ENCODE results near the gene SLC9A9.

The SLC9A9 gene

DNA sequence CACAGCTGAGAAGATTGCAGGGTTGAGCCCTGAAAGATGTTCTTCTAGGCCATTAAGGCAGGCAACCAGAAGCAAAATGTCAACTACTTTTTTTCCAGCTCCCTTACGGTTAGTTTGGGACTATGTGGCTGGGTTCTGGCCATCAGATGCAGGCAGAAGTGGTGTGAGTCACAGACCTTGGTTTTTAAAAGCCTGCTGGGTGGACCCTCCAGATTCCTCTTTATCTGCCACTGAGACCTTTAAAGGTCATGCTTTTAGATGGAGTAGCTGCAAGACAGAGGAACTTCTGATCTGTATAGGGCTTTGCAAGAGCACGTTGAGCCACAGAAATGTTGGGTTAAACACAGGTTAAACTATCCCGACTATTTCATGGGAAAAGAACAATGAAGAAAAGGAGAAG lies 625.8 kb downstream of the SLC9A9 start:
- no peak for DNase-seq (ENCODE audit: low read depth in 2 of 2)
- TF ChIP-seq, protein P1, sequence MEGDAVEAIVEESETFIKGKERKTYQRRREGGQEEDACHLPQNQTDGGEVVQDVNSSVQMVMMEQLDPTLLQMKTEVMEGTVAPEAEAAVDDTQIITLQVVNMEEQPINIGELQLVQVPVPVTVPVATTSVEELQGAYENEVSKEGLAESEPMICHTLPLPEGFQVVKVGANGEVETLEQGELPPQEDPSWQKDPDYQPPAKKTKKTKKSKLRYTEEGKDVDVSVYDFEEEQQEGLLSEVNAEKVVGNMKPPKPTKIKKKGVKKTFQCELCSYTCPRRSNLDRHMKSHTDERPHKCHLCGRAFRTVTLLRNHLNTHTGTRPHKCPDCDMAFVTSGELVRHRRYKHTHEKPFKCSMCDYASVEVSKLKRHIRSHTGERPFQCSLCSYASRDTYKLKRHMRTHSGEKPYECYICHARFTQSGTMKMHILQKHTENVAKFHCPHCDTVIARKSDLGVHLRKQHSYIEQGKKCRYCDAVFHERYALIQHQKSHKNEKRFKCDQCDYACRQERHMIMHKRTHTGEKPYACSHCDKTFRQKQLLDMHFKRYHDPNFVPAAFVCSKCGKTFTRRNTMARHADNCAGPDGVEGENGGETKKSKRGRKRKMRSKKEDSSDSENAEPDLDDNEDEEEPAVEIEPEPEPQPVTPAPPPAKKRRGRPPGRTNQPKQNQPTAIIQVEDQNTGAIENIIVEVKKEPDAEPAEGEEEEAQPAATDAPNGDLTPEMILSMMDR (IDR thresholded peaks at IDR 0.05; ENCODE audit: low read depth, low read length) = no peak
- H3K4me3 ChIP-seq (replicated peaks in 1 of 2; ENCODE audit: low read depth in 2 of 2, low read length in 2 of 2) = no peak overlapping the region

GRCh38 chr3:143221446-143221845 lies 626.8 kb downstream of the SLC9A9 start:
- H3K4me3 ChIP-seq (replicated peaks in 1 of 2; ENCODE audit: low read depth in 2 of 2, low read length in 2 of 2) = no peak overlapping the region
- TF ChIP-seq, protein P1 (IDR thresholded peaks at IDR 0.05; ENCODE audit: low read depth, low read length) = no peak
- DNase-seq (ENCODE audit: low read depth in 2 of 2) = no peak

- no peak for DNase-seq (ENCODE audit: low read depth in 2 of 2)
- H3K4me3 ChIP-seq (replicated peaks in 1 of 2; ENCODE audit: low read depth in 2 of 2, low read length in 2 of 2) = no peak overlapping the region
- TF ChIP-seq, protein P1 (IDR thresholded peaks at IDR 0.05; ENCODE audit: low read depth, low read length) = no peak
These were observed 627.5 kb downstream of the SLC9A9 start for GRCh38 chr3:143220741-143221140.

DNA sequence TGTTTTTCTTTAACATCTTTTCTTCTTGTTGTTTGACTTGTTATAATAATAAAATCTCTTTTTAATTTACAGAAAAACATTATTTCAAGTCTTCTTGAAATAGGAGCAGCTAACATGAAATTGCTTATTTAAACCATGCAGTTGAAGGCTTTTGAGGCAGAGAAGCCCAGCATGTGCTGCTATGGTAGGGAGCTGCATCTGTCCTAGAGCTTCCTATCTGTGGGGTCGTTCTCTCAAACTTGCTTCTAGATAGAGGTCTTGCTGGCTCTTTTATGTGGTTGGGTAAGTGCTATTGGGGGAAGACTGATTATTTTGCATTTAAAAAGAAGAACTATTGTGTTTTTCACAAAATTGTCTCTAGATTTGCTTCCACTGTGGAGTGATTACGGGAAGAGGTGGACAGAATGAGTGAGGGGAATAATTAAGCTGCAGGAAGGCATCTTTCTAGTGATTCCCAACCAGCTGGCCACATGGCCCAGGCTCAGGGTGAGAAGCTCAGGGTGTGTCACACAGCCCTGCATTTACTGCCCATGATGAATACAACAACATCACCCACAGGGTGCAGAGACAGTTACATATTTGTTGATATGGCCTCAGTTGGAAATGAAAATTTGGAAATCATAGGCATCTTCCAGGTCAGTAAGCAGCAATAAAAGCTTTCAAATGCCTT lies 630.0 kb downstream of the SLC9A9 start:
- no peak for DNase-seq (ENCODE audit: low read depth in 2 of 2)
- no peak overlapping the region for H3K4me3 ChIP-seq (replicated peaks in 1 of 2; ENCODE audit: low read depth in 2 of 2, low read length in 2 of 2)
- TF ChIP-seq, protein P1 (IDR thresholded peaks at IDR 0.05; ENCODE audit: low read depth, low read length) = no peak

GRCh38 chr3:143217283-143217682 lies 631.0 kb downstream of the SLC9A9 start:
- H3K4me3 ChIP-seq (replicated peaks in 1 of 2; ENCODE audit: low read depth in 2 of 2, low read length in 2 of 2) = no peak overlapping the region
- TF ChIP-seq, protein P1 (IDR thresholded peaks at IDR 0.05; ENCODE audit: low read depth, low read length) = no peak
- DNase-seq (ENCODE audit: low read depth in 2 of 2) = no peak

DNA sequence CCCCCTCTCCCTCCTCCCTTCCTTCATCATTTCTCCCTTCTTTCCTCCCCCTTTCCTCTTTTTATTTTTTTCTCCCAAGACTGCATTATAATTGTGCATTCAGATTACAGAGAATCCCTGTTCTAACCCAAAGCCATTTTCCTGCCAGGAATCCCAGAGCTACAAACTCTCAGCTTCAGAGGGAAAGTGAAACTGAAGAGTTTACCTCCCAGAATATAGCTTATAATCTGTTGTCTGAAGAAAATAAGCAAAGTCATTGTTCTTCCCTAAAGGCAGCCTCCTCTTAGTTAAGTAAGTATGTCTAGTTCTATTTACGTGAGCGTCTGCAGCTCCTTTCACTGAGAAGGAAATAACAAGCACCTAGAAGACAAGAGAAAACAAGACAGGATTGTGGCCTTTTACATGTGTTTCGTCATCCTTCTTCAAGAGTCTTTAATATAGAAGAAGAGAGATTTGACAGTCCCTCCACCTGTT lies 631.5 kb downstream of the SLC9A9 start:
- TF ChIP-seq, protein P1 (IDR thresholded peaks at IDR 0.05; ENCODE audit: low read depth, low read length) = no peak
- H3K4me3 ChIP-seq (replicated peaks in 1 of 2; ENCODE audit: low read depth in 2 of 2, low read length in 2 of 2) = no peak overlapping the region
- DNase-seq (ENCODE audit: low read depth in 2 of 2) = peak in 1 of 2 donors; percentile 34
